C4-2B (cell line): Measurements from ENCODE around the gene PLD2.

Source experiments
- H3K27ac ChIP-seq: fragments of 450-650 bp; 2 replicates; pipeline ENCODE4 v1.5.1; 2017
- ZFX ChIP-seq: fragments of 450-650 bp; IDR thresholded peaks from 2 replicates; pipeline ENCODE4 v1.6.1; 2017
- TF ChIP-seq, protein P1 (sequence below): fragments of 450-650 bp; conservative IDR thresholded peaks from 2 replicates; pipeline ENCODE4 v1.5.1; 2017; ENCODE audit warnings: mild to moderate bottlenecking

The PLD2 gene

DNA sequence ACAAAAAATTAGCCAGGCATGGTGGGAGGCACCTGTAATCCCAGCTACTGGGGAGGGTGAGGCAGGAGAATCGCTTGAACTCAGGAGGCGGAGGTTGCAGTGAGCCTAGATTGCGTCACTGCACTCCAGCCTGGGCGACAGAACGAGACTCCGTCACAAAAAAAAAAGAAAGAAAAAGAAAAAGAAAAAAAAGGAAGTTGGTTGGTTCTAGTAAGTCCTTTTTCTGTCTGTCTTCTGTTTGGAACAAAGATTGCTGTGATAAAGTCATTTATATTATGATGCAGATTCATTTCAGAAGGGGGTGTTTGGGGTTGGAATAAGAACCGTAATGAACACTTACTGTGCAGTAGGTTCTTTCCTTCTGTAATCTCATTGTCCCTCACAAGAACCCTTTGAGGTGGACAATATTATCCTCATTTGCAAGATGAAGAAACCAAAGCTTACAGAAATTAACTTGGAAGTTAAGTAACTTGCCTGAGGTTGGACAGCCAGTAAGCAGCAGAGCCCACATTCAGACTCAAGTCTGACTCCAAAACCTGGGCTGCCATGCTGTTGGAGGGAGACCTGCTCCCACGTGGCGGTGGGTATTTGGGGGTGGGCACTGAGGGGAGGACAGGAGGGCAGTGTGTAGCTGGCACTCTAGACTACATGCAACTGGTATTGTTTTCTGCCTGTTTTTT, 36.5 kb downstream of the PLD2 start:
- no peak for TF ChIP-seq ZFX
- TF ChIP-seq, protein P1, sequence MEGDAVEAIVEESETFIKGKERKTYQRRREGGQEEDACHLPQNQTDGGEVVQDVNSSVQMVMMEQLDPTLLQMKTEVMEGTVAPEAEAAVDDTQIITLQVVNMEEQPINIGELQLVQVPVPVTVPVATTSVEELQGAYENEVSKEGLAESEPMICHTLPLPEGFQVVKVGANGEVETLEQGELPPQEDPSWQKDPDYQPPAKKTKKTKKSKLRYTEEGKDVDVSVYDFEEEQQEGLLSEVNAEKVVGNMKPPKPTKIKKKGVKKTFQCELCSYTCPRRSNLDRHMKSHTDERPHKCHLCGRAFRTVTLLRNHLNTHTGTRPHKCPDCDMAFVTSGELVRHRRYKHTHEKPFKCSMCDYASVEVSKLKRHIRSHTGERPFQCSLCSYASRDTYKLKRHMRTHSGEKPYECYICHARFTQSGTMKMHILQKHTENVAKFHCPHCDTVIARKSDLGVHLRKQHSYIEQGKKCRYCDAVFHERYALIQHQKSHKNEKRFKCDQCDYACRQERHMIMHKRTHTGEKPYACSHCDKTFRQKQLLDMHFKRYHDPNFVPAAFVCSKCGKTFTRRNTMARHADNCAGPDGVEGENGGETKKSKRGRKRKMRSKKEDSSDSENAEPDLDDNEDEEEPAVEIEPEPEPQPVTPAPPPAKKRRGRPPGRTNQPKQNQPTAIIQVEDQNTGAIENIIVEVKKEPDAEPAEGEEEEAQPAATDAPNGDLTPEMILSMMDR, result no peak
- H3K27ac ChIP-seq, result no peak overlapping the region

DNA sequence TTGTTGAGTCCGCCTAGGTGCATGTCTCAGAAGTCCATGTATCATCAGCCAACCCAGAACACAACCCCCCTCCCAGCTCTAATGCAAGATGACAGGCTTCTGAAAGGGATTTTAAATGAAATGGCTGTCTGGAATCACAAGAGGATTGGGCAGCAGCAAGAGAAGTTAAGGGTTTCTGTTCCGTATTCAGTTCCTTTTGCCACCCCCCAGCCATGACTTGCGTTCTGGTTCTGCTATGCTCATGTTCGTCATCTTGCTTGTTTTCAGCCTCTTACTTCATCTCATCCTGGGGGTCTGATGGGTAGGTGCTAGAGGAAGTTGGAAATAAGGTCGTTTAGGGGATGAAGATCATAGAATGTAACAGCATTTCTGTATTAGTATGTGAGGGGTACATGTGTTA, 38.2 kb downstream of the PLD2 start:
- H3K27ac ChIP-seq, result no peak overlapping the region
- TF ChIP-seq ZFX, result no peak
- TF ChIP-seq, protein P1, result no peak

- TF ChIP-seq, protein P1, result no peak
- TF ChIP-seq ZFX, result no peak
- no peak overlapping the region; the same call in 1 of the 2 replicates for H3K27ac ChIP-seq
These were observed 39.9 kb downstream of the PLD2 start for GRCh38 chr17:4846635-4847390.

DNA sequence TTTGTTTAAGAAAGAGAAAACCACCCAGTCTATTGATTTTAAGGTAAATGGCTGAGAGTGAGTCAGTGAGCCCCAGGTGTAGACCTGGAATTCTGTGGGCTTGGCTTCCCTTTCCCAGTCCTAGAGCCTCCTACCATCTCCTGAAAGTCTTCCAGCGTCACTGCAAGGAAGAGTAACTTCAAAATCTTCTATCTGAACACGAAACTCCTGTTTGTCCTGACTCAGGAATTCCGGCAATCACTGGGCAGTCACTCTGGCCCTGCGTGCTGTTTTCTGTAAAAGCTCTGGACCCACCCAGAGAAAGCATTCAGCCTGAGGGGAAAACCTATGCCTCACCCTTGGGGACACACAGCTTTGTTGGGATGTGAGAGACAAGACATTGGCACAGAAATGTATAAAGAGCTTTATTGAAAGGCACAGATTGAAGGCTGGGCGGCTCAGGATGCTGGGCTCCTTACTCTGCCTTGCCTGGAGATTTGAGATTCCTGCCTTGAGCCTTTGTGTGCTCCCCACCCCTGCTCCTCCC, 42.1 kb downstream of the PLD2 start:
- no peak overlapping the region for H3K27ac ChIP-seq
- no peak for TF ChIP-seq ZFX
- TF ChIP-seq, protein P1, result no peak

DNA sequence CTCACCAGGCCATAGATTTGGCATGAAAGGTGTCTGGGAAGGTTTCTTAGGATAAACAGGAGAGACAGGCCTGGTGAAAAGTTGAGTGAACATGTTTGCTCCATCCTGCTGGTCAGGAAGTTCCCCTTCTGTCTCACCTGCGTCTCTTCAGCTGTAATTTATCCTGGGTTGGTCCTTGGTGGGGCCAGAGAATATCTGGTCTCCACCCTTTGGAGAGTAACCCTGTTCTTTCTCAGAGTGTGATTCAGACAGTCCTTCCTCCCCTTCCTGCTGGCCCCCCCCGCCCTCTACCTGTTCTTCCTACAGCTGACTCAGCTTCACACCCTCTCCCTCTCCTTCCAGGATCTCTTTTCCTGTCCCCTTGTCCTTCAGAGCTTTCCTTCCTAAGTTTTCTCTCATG, 43.3 kb downstream of the PLD2 start:
- no peak for TF ChIP-seq ZFX
- TF ChIP-seq, protein P1, result no peak

DNA sequence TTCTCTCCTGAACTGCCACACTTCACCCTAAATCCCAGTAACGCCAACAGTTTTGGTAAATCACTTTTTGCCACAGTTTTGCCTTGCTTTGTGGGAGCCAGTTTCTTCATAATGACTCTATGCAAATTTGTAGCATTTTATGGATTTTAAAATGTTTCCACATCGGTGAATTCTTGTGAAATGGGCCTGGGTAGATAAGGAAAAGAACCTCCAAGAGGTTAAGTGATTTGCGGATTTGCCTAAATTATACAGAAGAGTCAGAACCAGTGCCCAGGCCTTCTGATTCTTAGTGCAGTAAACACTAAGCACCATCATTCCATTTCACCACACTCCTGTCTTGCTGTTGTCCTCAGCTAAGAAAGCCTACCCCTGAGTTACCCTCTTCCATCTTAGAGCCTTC, 44.1 kb downstream of the PLD2 start:
- no peak overlapping the region for H3K27ac ChIP-seq
- no peak for TF ChIP-seq ZFX
- TF ChIP-seq, protein P1, result no peak

More for the DNA sequence above, 43.3 kb downstream of the PLD2 start:
- H3K27ac ChIP-seq, result no peak overlapping the region

GRCh38 chr17:4852567-4853207, 45.7 kb downstream of the PLD2 start:
- TF ChIP-seq, protein P1, result no peak
- no peak for TF ChIP-seq ZFX
- H3K27ac ChIP-seq, result no peak overlapping the region
